ENCODE measurements around the gene VAV2. TPM values are rescaled to one million over a fixed set of nuclear protein-coding genes. Genes with fewer than 3 reads are reported as not detected.

Gene VAV2
- polyA plus RNA-seq, 4 donors, result 26.7 to 45.7 (median 36.2) TPM

GRCh38 chr9:134004881-134005280 is 12.8 kb upstream of the VAV2 start:
- Histone ChIP-seq H3K9me3 (ENCODE audit: control insufficient read depth in 2 of 2, insufficient read depth in 1 of 2, low read depth in 1 of 2, low read length in 1 of 2) (no peaks in the 10 kb centered on the region), H3K27me3 (ENCODE audit: control insufficient read depth in 3 of 3, insufficient read depth in 3 of 3, low read length in 3 of 3) (peaks cover 0 to 5% (median 0%) of the 10 kb centered on the region in 3 donors), H3K4me3 (ENCODE audit: low read depth in 1 of 3, low read length in 3 of 3) (no peak overlapping the region), H3K27ac (ENCODE audit: low read depth in 1 of 3, low read length in 2 of 3) (no peak overlapping the region), H3K4me1 (ENCODE audit: control insufficient read depth in 3 of 3, insufficient read depth in 2 of 3, low read depth in 1 of 3, low read length in 2 of 3) (no peaks in the 10 kb centered on the region), H3K36me3 (ENCODE audit: control insufficient read depth in 3 of 3, insufficient read depth in 2 of 3, low read depth in 1 of 3, low read length in 3 of 3) (no peaks in the 10 kb centered on the region)
- no peak for DNase-seq
- WGBS, 3 donors, result 73 to 91% (median 76%) methylated on average over 14 of the region's 14 CpGs
- no peak for FAIRE-seq

GRCh38 chr9:134004131-134004873 is 12.2 kb upstream of the VAV2 start:
- DNase-seq, result no peak
- FAIRE-seq, result no peak
- no peaks in the 10 kb centered on the region for H3K9me3 ChIP-seq (ENCODE audit: control insufficient read depth in 2 of 2, insufficient read depth in 1 of 2, low read depth in 1 of 2, low read length in 1 of 2)
- no peaks in the 10 kb centered on the region for H3K36me3 ChIP-seq (ENCODE audit: control insufficient read depth in 3 of 3, insufficient read depth in 2 of 3, low read depth in 1 of 3, low read length in 3 of 3)
- H3K27ac ChIP-seq (ENCODE audit: low read depth in 1 of 3, low read length in 2 of 3), result no peak overlapping the region
- no peaks in the 10 kb centered on the region for H3K4me1 ChIP-seq (ENCODE audit: control insufficient read depth in 3 of 3, insufficient read depth in 2 of 3, low read depth in 1 of 3, low read length in 2 of 3)
- H3K27me3 ChIP-seq (ENCODE audit: control insufficient read depth in 3 of 3, insufficient read depth in 3 of 3, low read length in 3 of 3), result peaks cover 0 to 5% (median 0%) of the 10 kb centered on the region in 3 donors
- WGBS, 3 donors, result 39 to 67% (median 57%) methylated on average over 16 to 20 of the region's 20 CpGs
- H3K4me3 ChIP-seq (ENCODE audit: low read depth in 1 of 3, low read length in 3 of 3), result no peak overlapping the region

- H3K9me3 ChIP-seq (ENCODE audit: control insufficient read depth in 2 of 2, insufficient read depth in 1 of 2, low read depth in 1 of 2, low read length in 1 of 2), result no peaks in the 10 kb centered on the region
- no peak overlapping the region for H3K4me3 ChIP-seq (ENCODE audit: low read depth in 1 of 3, low read length in 3 of 3)
- 70 to 93% (median 85%) methylated on average over 1 to 2 of the region's 2 CpGs for WGBS, 3 donors
- no peak overlapping the region for H3K27ac ChIP-seq (ENCODE audit: low read depth in 1 of 3, low read length in 2 of 3)
- DNase-seq, result no peak
- no peaks in the 10 kb centered on the region for H3K27me3 ChIP-seq (ENCODE audit: control insufficient read depth in 3 of 3, insufficient read depth in 3 of 3, low read length in 3 of 3)
- FAIRE-seq, result no peak
- no peaks in the 10 kb centered on the region for H3K36me3 ChIP-seq (ENCODE audit: control insufficient read depth in 3 of 3, insufficient read depth in 2 of 3, low read depth in 1 of 3, low read length in 3 of 3)
- H3K4me1 ChIP-seq (ENCODE audit: control insufficient read depth in 3 of 3, insufficient read depth in 2 of 3, low read depth in 1 of 3, low read length in 2 of 3), result no peaks in the 10 kb centered on the region
These were observed 11.1 kb upstream of the VAV2 start for GRCh38 chr9:134003237-134003636.

GRCh38 chr9:134002796-134003195 is 10.7 kb upstream of the VAV2 start:
- H3K4me1 ChIP-seq (ENCODE audit: control insufficient read depth in 3 of 3, insufficient read depth in 2 of 3, low read depth in 1 of 3, low read length in 2 of 3), result no peaks in the 10 kb centered on the region
- no peak overlapping the region for H3K4me3 ChIP-seq (ENCODE audit: low read depth in 1 of 3, low read length in 3 of 3)
- 78 to 86% (median 84%) methylated on average over 2 of the region's 2 CpGs for WGBS, 3 donors
- no peak overlapping the region for H3K27ac ChIP-seq (ENCODE audit: low read depth in 1 of 3, low read length in 2 of 3)
- no peaks in the 10 kb centered on the region for H3K36me3 ChIP-seq (ENCODE audit: control insufficient read depth in 3 of 3, insufficient read depth in 2 of 3, low read depth in 1 of 3, low read length in 3 of 3)
- H3K27me3 ChIP-seq (ENCODE audit: control insufficient read depth in 3 of 3, insufficient read depth in 3 of 3, low read length in 3 of 3), result no peaks in the 10 kb centered on the region
- no peaks in the 10 kb centered on the region for H3K9me3 ChIP-seq (ENCODE audit: control insufficient read depth in 2 of 2, insufficient read depth in 1 of 2, low read depth in 1 of 2, low read length in 1 of 2)
- no peak for DNase-seq
- FAIRE-seq, result no peak

- DNase-seq, result no peak
These were observed 7.7 kb upstream of the VAV2 start for GRCh38 chr9:133999851-134000265.

GRCh38 chr9:133998915-133999595 is 6.9 kb upstream of the VAV2 start:
- no peaks in the 10 kb centered on the region for H3K36me3 ChIP-seq (ENCODE audit: control insufficient read depth in 3 of 3, insufficient read depth in 2 of 3, low read depth in 1 of 3, low read length in 3 of 3)
- H3K4me1 ChIP-seq (ENCODE audit: control insufficient read depth in 3 of 3, insufficient read depth in 2 of 3, low read depth in 1 of 3, low read length in 2 of 3), result peaks cover 0 to 5% (median 0%) of the 10 kb centered on the region in 3 donors
- no peaks in the 10 kb centered on the region for H3K9me3 ChIP-seq (ENCODE audit: control insufficient read depth in 2 of 2, insufficient read depth in 1 of 2, low read depth in 1 of 2, low read length in 1 of 2)
- no peak for DNase-seq
- no peaks in the 10 kb centered on the region for H3K27me3 ChIP-seq (ENCODE audit: control insufficient read depth in 3 of 3, insufficient read depth in 3 of 3, low read length in 3 of 3)
- no peak overlapping the region for H3K4me3 ChIP-seq (ENCODE audit: low read depth in 1 of 3, low read length in 3 of 3)
- H3K27ac ChIP-seq (ENCODE audit: low read depth in 1 of 3, low read length in 2 of 3), result no peak overlapping the region
- 95 to 100% (median 98%) methylated on average over 1 of the region's 1 CpG for WGBS, 3 donors
- FAIRE-seq, result no peak

More at GRCh38 chr9:133999851-134000265, 7.7 kb upstream of the VAV2 start:
- Histone ChIP-seq H3K4me3 (ENCODE audit: low read depth in 1 of 3, low read length in 3 of 3) (no peak overlapping the region), H3K36me3 (ENCODE audit: control insufficient read depth in 3 of 3, insufficient read depth in 2 of 3, low read depth in 1 of 3, low read length in 3 of 3) (no peaks in the 10 kb centered on the region), H3K9me3 (ENCODE audit: control insufficient read depth in 2 of 2, insufficient read depth in 1 of 2, low read depth in 1 of 2, low read length in 1 of 2) (no peaks in the 10 kb centered on the region), H3K27me3 (ENCODE audit: control insufficient read depth in 3 of 3, insufficient read depth in 3 of 3, low read length in 3 of 3) (no peaks in the 10 kb centered on the region), H3K27ac (ENCODE audit: low read depth in 1 of 3, low read length in 2 of 3) (no peak overlapping the region), H3K4me1 (ENCODE audit: control insufficient read depth in 3 of 3, insufficient read depth in 2 of 3, low read depth in 1 of 3, low read length in 2 of 3) (no peaks in the 10 kb centered on the region)
- WGBS, 3 donors, result 57 to 74% (median 72%) methylated on average over 6 of the region's 6 CpGs
- FAIRE-seq, result no peak

GRCh38 chr9:133997584-133997983 is 5.5 kb upstream of the VAV2 start:
- H3K27ac ChIP-seq (ENCODE audit: low read depth in 1 of 3, low read length in 2 of 3), result no peak overlapping the region
- DNase-seq (no peak), FAIRE-seq (no peak)
- no peaks in the 10 kb centered on the region for H3K36me3 ChIP-seq (ENCODE audit: control insufficient read depth in 3 of 3, insufficient read depth in 2 of 3, low read depth in 1 of 3, low read length in 3 of 3)
- H3K9me3 ChIP-seq (ENCODE audit: control insufficient read depth in 2 of 2, insufficient read depth in 1 of 2, low read depth in 1 of 2, low read length in 1 of 2), result no peaks in the 10 kb centered on the region
- peaks cover 0 to 16% (median 0%) of the 10 kb centered on the region in 3 donors for H3K4me1 ChIP-seq (ENCODE audit: control insufficient read depth in 3 of 3, insufficient read depth in 2 of 3, low read depth in 1 of 3, low read length in 2 of 3)
- H3K27me3 ChIP-seq (ENCODE audit: control insufficient read depth in 3 of 3, insufficient read depth in 3 of 3, low read length in 3 of 3), result no peaks in the 10 kb centered on the region
- 88 to 91% (median 89%) methylated on average over 2 of the region's 2 CpGs for WGBS, 3 donors
- H3K4me3 ChIP-seq (ENCODE audit: low read depth in 1 of 3, low read length in 3 of 3), result no peak overlapping the region

GRCh38 chr9:133996531-133997520 is 4.7 kb upstream of the VAV2 start:
- no peaks in the 10 kb centered on the region for H3K27me3 ChIP-seq (ENCODE audit: control insufficient read depth in 3 of 3, insufficient read depth in 3 of 3, low read length in 3 of 3)
- FAIRE-seq, result no peak
- 55 to 60% (median 58%) methylated on average over 24 of the region's 24 CpGs for WGBS, 3 donors

More at GRCh38 chr9:133996531-133997520, 4.7 kb upstream of the VAV2 start:
- H3K27ac ChIP-seq (ENCODE audit: low read depth in 1 of 3, low read length in 2 of 3), result no peak overlapping the region
- no peaks in the 10 kb centered on the region for H3K9me3 ChIP-seq (ENCODE audit: control insufficient read depth in 2 of 2, insufficient read depth in 1 of 2, low read depth in 1 of 2, low read length in 1 of 2)
- H3K4me1 ChIP-seq (ENCODE audit: control insufficient read depth in 3 of 3, insufficient read depth in 2 of 3, low read depth in 1 of 3, low read length in 2 of 3), result peaks cover 0 to 16% (median 0%) of the 10 kb centered on the region in 3 donors
- no peak for DNase-seq
- H3K36me3 ChIP-seq (ENCODE audit: control insufficient read depth in 3 of 3, insufficient read depth in 2 of 3, low read depth in 1 of 3, low read length in 3 of 3), result no peaks in the 10 kb centered on the region
- H3K4me3 ChIP-seq (ENCODE audit: low read depth in 1 of 3, low read length in 3 of 3), result no peak overlapping the region

Measured in small intestine (tissue), 7 donors.